Liver (tissue), 9 donors: ENCODE results near the gene RAP1B. TPM values are rescaled to one million over a fixed set of nuclear protein-coding genes. Genes with fewer than 3 reads are reported as not detected.

Experiments
- DNase-seq: peaks from one replicate; pipeline ENCODE4 v3.0.0-alpha.2; 2017; ENCODE audit warnings: low spot score
- H3K27ac ChIP-seq, 2 donors: one replicate each; pipeline ENCODE4 v1.7.0; 2013; ENCODE audit warnings: inconsistent platforms in 2 of 2, low read length in 2 of 2, control low read depth in 1 of 2, low read depth in 1 of 2, mild to moderate bottlenecking in 1 of 2
- H3K27me3 ChIP-seq, 4 donors: one replicate each; pipeline versions ENCODE4 v1.6.1 to v1.7.0; 2013; ENCODE audit warnings: low read length in 3 of 4, inconsistent platforms in 1 of 4, mild to moderate bottlenecking in 1 of 4, moderate library complexity in 1 of 4; ENCODE audit not compliant: control insufficient read depth in 4 of 4, insufficient read depth in 4 of 4
- H3K36me3 ChIP-seq, 4 donors: one replicate each; pipeline versions ENCODE4 v1.6.1 to v1.7.0; 2013; ENCODE audit warnings: low read length in 3 of 4, mild to moderate bottlenecking in 3 of 4, low read depth in 1 of 4, moderate library complexity in 1 of 4; ENCODE audit not compliant: control insufficient read depth in 4 of 4, insufficient read depth in 3 of 4
- H3K4me1 ChIP-seq, 4 donors: one replicate each; pipeline versions ENCODE4 v1.6.1 to v1.7.0; 2013; ENCODE audit warnings: low read length in 3 of 4, mild to moderate bottlenecking in 3 of 4, moderate library complexity in 1 of 4; ENCODE audit not compliant: control insufficient read depth in 4 of 4, insufficient read depth in 4 of 4
- H3K4me3 ChIP-seq, 3 donors: one replicate each; pipeline versions ENCODE4 v1.6.1 to v1.7.0; 2013; ENCODE audit warnings: low read length in 3 of 3, control low read depth in 1 of 3, low read depth in 1 of 3, mild to moderate bottlenecking in 1 of 3
- H3K9ac ChIP-seq, 2 donors: one replicate each; pipeline ENCODE4 v1.7.0; 2013; ENCODE audit warnings: low read length in 2 of 2, mild to moderate bottlenecking in 2 of 2, moderate library complexity in 2 of 2, control low read depth in 1 of 2, low read depth in 1 of 2
- H3K9me3 ChIP-seq, 4 donors: one replicate each; pipeline versions ENCODE4 v1.6.1 to v1.7.0; 2013; ENCODE audit warnings: low read length in 3 of 4; ENCODE audit not compliant: control insufficient read depth in 4 of 4
- ATF3 ChIP-seq: IDR thresholded peaks from 2 replicates; pipeline ENCODE4 v1.6.1; 2016; ENCODE audit warnings: antibody characterized with exemption
- CTCF ChIP-seq: fragments of 150-350 bp; IDR thresholded peaks from 2 replicates; pipeline ENCODE4 v1.5.1; 2017; ENCODE audit warnings: improper control_type of control experiment, low read depth, low read length; ENCODE audit not compliant: missing input control
- EGR1 ChIP-seq, 2 donors: IDR thresholded peaks; 2 replicates each; pipeline ENCODE4 v1.6.1; 2016 to 2018; ENCODE audit warnings: antibody characterized with exemption in 2 of 2, low read depth in 2 of 2
- FOXA2 ChIP-seq: IDR thresholded peaks from 2 replicates; pipeline ENCODE4 v1.6.1; 2016; ENCODE audit warnings: antibody characterized with exemption
- GABPA ChIP-seq, 2 donors: IDR thresholded peaks in 1 of 2; conservative IDR thresholded peaks in 1 of 2; 2 replicates each; pipeline ENCODE4 v1.6.1; 2016; ENCODE audit warnings: antibody characterized with exemption in 2 of 2, mild to moderate bottlenecking in 1 of 2, moderate library complexity in 1 of 2
- HNF4A ChIP-seq, 2 donors: conservative IDR thresholded peaks; 2 replicates each; pipeline ENCODE4 v1.6.1; 2016; ENCODE audit warnings: antibody characterized with exemption in 2 of 2, mild to moderate bottlenecking in 2 of 2
- HNF4G ChIP-seq: IDR thresholded peaks from 2 replicates; pipeline ENCODE4 v1.6.1; 2016; ENCODE audit warnings: antibody characterized with exemption
- MAX ChIP-seq: IDR thresholded peaks from 2 replicates; pipeline ENCODE4 v1.6.1; 2016; ENCODE audit warnings: antibody characterized with exemption
- NR2F2 ChIP-seq: IDR thresholded peaks from 2 replicates; pipeline ENCODE4 v1.6.1; 2016; ENCODE audit warnings: antibody characterized with exemption
- RAD21 ChIP-seq, 2 donors: IDR thresholded peaks; 2 replicates each; pipeline ENCODE4 v1.6.1; 2016; ENCODE audit warnings: antibody characterized with exemption in 2 of 2, mild to moderate bottlenecking in 2 of 2
- REST ChIP-seq: IDR thresholded peaks from 2 replicates; pipeline ENCODE4 v1.6.1; 2016; ENCODE audit warnings: antibody characterized with exemption, mild to moderate bottlenecking
- RXRA ChIP-seq, 2 donors: IDR thresholded peaks; 2 replicates each; pipeline ENCODE4 v1.6.1; 2017 to 2018; ENCODE audit warnings: antibody characterized with exemption in 2 of 2, mild to moderate bottlenecking in 1 of 2
- SP1 ChIP-seq: IDR thresholded peaks from 2 replicates; pipeline ENCODE4 v1.6.1; 2018; ENCODE audit warnings: antibody characterized with exemption, mild to moderate bottlenecking
- TAF1 ChIP-seq: conservative IDR thresholded peaks from 2 replicates; pipeline ENCODE4 v1.6.1; 2016; ENCODE audit warnings: antibody characterized with exemption, mild to moderate bottlenecking
- YY1 ChIP-seq: IDR thresholded peaks from 2 replicates; pipeline ENCODE4 v1.6.1; 2016; ENCODE audit warnings: antibody characterized with exemption, mild to moderate bottlenecking
- ZBTB33 ChIP-seq: IDR thresholded peaks from 2 replicates; pipeline ENCODE4 v1.6.1; 2016; ENCODE audit warnings: antibody characterized with exemption
- WGBS: extraction: QIAGEN DNeasy Blood & Tissue Kit; methylation state at CpG from one replicate; pipeline ENCODE4 v1.1.7; 2013; 5-methylcytosine and 5-hydroxymethylcytosine counted together
- polyA plus RNA-seq, 2 donors: library from polyadenylated mRNA; stranded (reverse) in 1 of 2; unstranded in 1 of 2; fragments of 200-250 nt in 1 of 2; fragments of >200 nt in 1 of 2; fragmentation: Nextera tagmentation in 1 of 2; extraction: Ambion mirVana in 1 of 2; gene quantifications; one replicate each; pipeline versions ENCODE4 v1.2.1 to v1.2.3, GENCODE V29; 2013 to 2015
- total RNA-seq, 2 donors: library from RNA; depleted of rRNA; stranded (reverse); fragments of >200 nt; gene quantifications; one replicate each; pipeline ENCODE4 v1.2.3, GENCODE V29; 2014
- donor health status: healthy.
- donor health status: healthy.
- donor health status: healthy.
- donor health status: healthy.
- donor health status: healthy.

RAP1B gene
- total and polyA plus RNA-seq, 4 donors = 56.2 to 123 (median 72.4) TPM

- H3K4me1 ChIP-seq = peaks cover 6 to 35% (median 19%) of the 10 kb centered on the region in 4 donors
- DNase-seq = no peak
- H3K36me3 ChIP-seq = no peaks in the 10 kb centered on the region
- peak; percentile 10 for TF ChIP-seq SP1
- TF ChIP-seq RAD21 (IDR thresholded peaks at IDR 0.05) = peak in 1 of 2 donors; percentile 15
- TF ChIP-seq HNF4A (conservative IDR thresholded peaks at IDR 0.05) = peak in 1 of 2 donors; percentile 52
- TF ChIP-seq CTCF = no peak
- peak overlapping the region; percentile 57 to 99 (median 71) for H3K4me3 ChIP-seq
- no peaks in the 10 kb centered on the region for H3K27me3 ChIP-seq
- peak overlapping the region; percentile 76 to 97 for H3K27ac ChIP-seq
- H3K9ac ChIP-seq = peak overlapping the region; percentile 44 to 67
- no peaks in the 10 kb centered on the region for H3K9me3 ChIP-seq
- WGBS = 4% methylated on average over 11 of the region's 11 CpGs
Observed at GRCh38 chr12:68609998-68610369, 715 bp upstream of the RAP1B start.

- peak overlapping the region; percentile 98 to 100 for H3K9ac ChIP-seq
- no peaks in the 10 kb centered on the region for H3K36me3 ChIP-seq
- H3K27ac ChIP-seq = peak overlapping the region; percentile 95 to 97
- H3K4me1 ChIP-seq = peaks cover 8 to 35% (median 25%) of the 10 kb centered on the region in 4 donors
- TF ChIP-seq CTCF = no peak
- TF ChIP-seq HNF4G = no peak
- no peak for TF ChIP-seq FOXA2
- peak; percentile 68 for TF ChIP-seq YY1
- peak in 1 of 2 donors; percentile 8 for TF ChIP-seq HNF4A (conservative IDR thresholded peaks at IDR 0.05)
- TF ChIP-seq EGR1 (IDR thresholded peaks at IDR 0.05; ENCODE audit: low read depth in 2 of 2) = no peak
- TF ChIP-seq RAD21 (IDR thresholded peaks at IDR 0.05) = peak; percentile 30 to 60
- TF ChIP-seq NR2F2 = peak; percentile 21
- TF ChIP-seq ATF3 = no peak
- TF ChIP-seq GABPA (IDR thresholded peaks at IDR 0.05 in 1 of 2, conservative IDR thresholded peaks at IDR 0.05 in 1 of 2) = no peak
- TF ChIP-seq ZBTB33 = no peak
- TF ChIP-seq RXRA (IDR thresholded peaks at IDR 0.05) = peak in 1 of 2 donors; percentile 8
- TF ChIP-seq REST = peak; percentile 38
- peak; percentile 64 for TF ChIP-seq TAF1
- TF ChIP-seq MAX = peak; percentile 32
- peak overlapping the region; percentile 75 to 99 (median 93) for H3K4me3 ChIP-seq
- DNase-seq = peak; percentile 71
- no peaks in the 10 kb centered on the region for H3K27me3 ChIP-seq
- WGBS = under 1% methylated on average over 72 of the region's 72 CpGs
- H3K9me3 ChIP-seq = no peaks in the 10 kb centered on the region
Observed at GRCh38 chr12:68611094-68611805, 551 bp downstream of the RAP1B start.
